Right cardiac atrium (tissue), 5 donors: Measurements from ENCODE around the gene GAL3ST3. TPM values are rescaled to one million over a fixed set of nuclear protein-coding genes. Genes with fewer than 3 reads are reported as not detected.

Experiments used
- ATAC-seq, 2 donors: fragments of 200-7000 bp; cut with Tn5 transposase; one replicate each; pipeline versions ENCODE4 v1.8.0 to v1.9.1; 2020; ENCODE audit warnings: moderate library complexity in 2 of 2, mild to moderate bottlenecking in 1 of 2
- DNase-seq, 3 donors: peaks; one replicate each; pipeline ENCODE4 v3.0.0-alpha.2; 2020
- H3K27ac ChIP-seq: one replicate; pipeline ENCODE4 v1.5.1; 2013; ENCODE audit warnings: mild to moderate bottlenecking, low read length, control low read depth, moderate library complexity
- H3K27me3 ChIP-seq: one replicate; pipeline ENCODE4 v1.6.1; 2013; ENCODE audit not compliant: control insufficient read depth, insufficient read depth
- H3K4me1 ChIP-seq: one replicate; pipeline ENCODE4 v1.6.1; 2013; ENCODE audit warnings: low read length; ENCODE audit not compliant: control insufficient read depth, insufficient read depth
- H3K4me3 ChIP-seq: one replicate; pipeline ENCODE4 v1.5.1; 2013; ENCODE audit warnings: low read length, control low read depth
- H3K9me3 ChIP-seq: one replicate; pipeline ENCODE4 v1.6.1; 2013; ENCODE audit warnings: low read length; ENCODE audit not compliant: control insufficient read depth
- WGBS: extraction: QIAGEN DNeasy Blood & Tissue Kit; methylation state at CpG from one replicate; pipeline ENCODE4 v1.1.7; 2013; 5-methylcytosine and 5-hydroxymethylcytosine counted together
- intact Hi-C, 4 donors: fragments of 100-400 bp; cut with DNase I; formaldehyde crosslinking; loops; one replicate each; pipeline versions ENCODE4 v1.11.0 to v1.14.0; 2022 to 2023
- polyA plus RNA-seq: library from polyadenylated mRNA; stranded (reverse); fragments of 200-250 nt; gene quantifications from one replicate; pipeline ENCODE4 v1.2.3, GENCODE V29; 2013
- total RNA-seq, 4 donors: library from RNA; stranded (reverse); fragmentation: NEBNext Ultra II Directional; extraction: Animal tissue kit (Norgen Biotek cat#: 25700); gene quantifications; one replicate each; pipeline ENCODE4 v1.2.1, GENCODE V29; 2021
- donor health status: healthy with polysubstance abuse.
- donor health status: DM: no; HTN: yes; CAD: no.
- donor health status: DM: no; HTN: no; CAD: no.
- donor health status: DM: no; HTN: yes; CAD: no; lungs with severe emphysema.
- donor health status: DM: yes; HTN: yes; CAD: no.

Gene GAL3ST3
- total and polyA plus RNA-seq, 5 donors, result 8.9 to 13.6 (median 11.3) TPM

GRCh38 chr11:66056501-66056900, 7.5 kb upstream of the GAL3ST3 start:
- DNase-seq (no peak), ATAC-seq (no peak)
- Histone ChIP-seq H3K4me1 (peaks cover 4% of the 10 kb centered on the region), H3K27ac (no peak overlapping the region), H3K9me3 (no peaks in the 10 kb centered on the region), H3K27me3 (no peaks in the 10 kb centered on the region), H3K4me3 (no peak overlapping the region)
- 33% methylated on average over 7 of the region's 7 CpGs for WGBS
- intact Hi-C loops, result no loop called here

GRCh38 chr11:66055021-66055420, 6.1 kb upstream of the GAL3ST3 start:
- H3K27ac ChIP-seq, result no peak overlapping the region
- H3K27me3 ChIP-seq, result no peaks in the 10 kb centered on the region
- intact Hi-C loops, result no loop called here
- no peak for DNase-seq
- no peak for ATAC-seq
- no peak overlapping the region for H3K4me3 ChIP-seq
- WGBS, result 94% methylated on average over 7 of the region's 7 CpGs
- H3K4me1 ChIP-seq, result peaks cover 7% of the 10 kb centered on the region
- no peaks in the 10 kb centered on the region for H3K9me3 ChIP-seq

GRCh38 chr11:66052664-66052982, 3.7 kb upstream of the GAL3ST3 start:
- peaks cover 7% of the 10 kb centered on the region for H3K4me1 ChIP-seq
- DNase-seq (no peak), ATAC-seq (no peak)
- 1% methylated on average over 17 of the region's 17 CpGs for WGBS
- H3K9me3 ChIP-seq, result no peaks in the 10 kb centered on the region
- intact Hi-C loops, result no loop called here
- H3K27me3 ChIP-seq, result no peaks in the 10 kb centered on the region
- peak overlapping the region; percentile 23 for H3K27ac ChIP-seq
- H3K4me3 ChIP-seq, result peak overlapping the region; percentile 72

GRCh38 chr11:66051766-66052663, 3.1 kb upstream of the GAL3ST3 start, which contains the start of gene SF3B2:
Gene SF3B2 (plus strand): TSS chr11:66052364. CDS start chr11:66052385, 21 bp downstream.
- Histone ChIP-seq H3K27me3 (no peaks in the 10 kb centered on the region), H3K4me3 (peak within 1 kb of the TSS; percentile 72), H3K27ac (peak within 1 kb of the TSS; percentile 82), H3K4me1 (peaks cover 7% of the 10 kb centered on the region), H3K9me3 (no peaks in the 10 kb centered on the region)
- intact Hi-C loops, result no loop called here
- ATAC-seq, result peak; percentile 96 to 98
- DNase-seq, result peak; percentile 99
- WGBS, result under 1% methylated on average over 84 of the region's 84 CpGs

GRCh38 chr11:66051371-66051765, 2.4 kb upstream of the GAL3ST3 start:
- H3K4me1 ChIP-seq, result peaks cover 7% of the 10 kb centered on the region
- H3K9me3 ChIP-seq, result no peaks in the 10 kb centered on the region
- H3K4me3 ChIP-seq, result peak overlapping the region; percentile 63
- no peaks in the 10 kb centered on the region for H3K27me3 ChIP-seq
- intact Hi-C loops, result no loop called here
- WGBS, result 25% methylated on average over 12 of the region's 12 CpGs
- DNase-seq, result no peak
- ATAC-seq, result no peak
- peak overlapping the region; percentile 82 for H3K27ac ChIP-seq

GRCh38 chr11:66050581-66051231, 1.7 kb upstream of the GAL3ST3 start:
- intact Hi-C loops, result no loop called here
- Histone ChIP-seq H3K4me1 (peaks cover 7% of the 10 kb centered on the region), H3K27ac (peak overlapping the region; percentile 60), H3K9me3 (no peaks in the 10 kb centered on the region), H3K27me3 (no peaks in the 10 kb centered on the region), H3K4me3 (no peak overlapping the region)
- no peak for DNase-seq
- ATAC-seq, result no peak
- WGBS, result 73% methylated on average over 5 of the region's 5 CpGs

GRCh38 chr11:66047541-66048365, 1.2 kb downstream of the GAL3ST3 start:
- peak in 1 of 2 donors; percentile 25 for ATAC-seq
- no peaks in the 10 kb centered on the region for H3K9me3 ChIP-seq
- peak overlapping the region; percentile 48 for H3K27ac ChIP-seq
- 60% methylated on average over 11 of the region's 11 CpGs for WGBS
- no peak overlapping the region for H3K4me3 ChIP-seq
- peaks cover 3% of the 10 kb centered on the region for H3K4me1 ChIP-seq
- DNase-seq, result peak in 2 of 3 donors; percentile 66
- intact Hi-C loops, result no loop called here
- H3K27me3 ChIP-seq, result no peaks in the 10 kb centered on the region

GRCh38 chr11:66046901-66047300, 2.1 kb downstream of the GAL3ST3 start:
- WGBS, result 96% methylated on average over 3 of the region's 3 CpGs
- ATAC-seq, result no peak
- H3K9me3 ChIP-seq, result no peaks in the 10 kb centered on the region
- peaks cover 3% of the 10 kb centered on the region for H3K4me1 ChIP-seq
- intact Hi-C loops, result no loop called here
- H3K27ac ChIP-seq, result peak overlapping the region; percentile 45
- no peak overlapping the region for H3K4me3 ChIP-seq
- no peaks in the 10 kb centered on the region for H3K27me3 ChIP-seq
- no peak for DNase-seq

GRCh38 chr11:66045177-66045639, 3.8 kb downstream of the GAL3ST3 start:
- intact Hi-C loops, result no loop called here
- ATAC-seq (peak; percentile 53 to 64), DNase-seq (peak; percentile 74 to 88 (median 87))
- Histone ChIP-seq H3K27me3 (no peaks in the 10 kb centered on the region), H3K9me3 (no peaks in the 10 kb centered on the region), H3K27ac (no peak overlapping the region), H3K4me3 (no peak overlapping the region), H3K4me1 (no peaks in the 10 kb centered on the region)
- 17% methylated on average over 11 of the region's 11 CpGs for WGBS

GRCh38 chr11:66044757-66045156, 4.2 kb downstream of the GAL3ST3 start:
- H3K27me3 ChIP-seq, result no peaks in the 10 kb centered on the region
- H3K27ac ChIP-seq, result no peak overlapping the region
- no peak overlapping the region for H3K4me3 ChIP-seq
- H3K4me1 ChIP-seq, result no peaks in the 10 kb centered on the region
- WGBS, result 64% methylated on average over 6 of the region's 6 CpGs
- ATAC-seq (no peak), DNase-seq (no peak)
- intact Hi-C loops, result no loop called here
- H3K9me3 ChIP-seq, result no peaks in the 10 kb centered on the region
